WTC11 (cell line): Measurements from ENCODE around the gene KRTAP3-2. TPM values are rescaled to one million over a fixed set of nuclear protein-coding genes. Genes with fewer than 3 reads are reported as not detected.

Experiments
- ATAC-seq: fragments of 200-7000 bp; cut with Tn5 transposase; 2 replicates; pipeline ENCODE4 v1.10.0; 2021; ENCODE audit warnings: mild to moderate bottlenecking, moderate library complexity
- CTCF ChIA-PET: fragments of 300-600 bp; sonication (Branson Sonifier 250); formaldehyde crosslinking; loops from one replicate; lab custom pipeline; 2021; ENCODE audit warnings: antibody characterized with exemption; lab: Charles Lee
- POLR2A ChIA-PET: fragments of 350-600 bp; sonication (Branson Sonifier 250); formaldehyde crosslinking; loops from one replicate; lab custom pipeline; 2021; ENCODE audit warnings: antibody characterized with exemption; lab: Charles Lee
- DNase-seq: peaks from one replicate; pipeline ENCODE4 v3.0.0; 2021; ENCODE audit warnings: low spot score
- H3K27ac Mint-ChIP-seq: 2 replicates; pipeline ENCODE4 v1.8.0; 2021; ENCODE audit warnings: mixed read lengths
- H3K27me3 Mint-ChIP-seq: 2 replicates; pipeline ENCODE4 v1.8.0; 2021; ENCODE audit warnings: low read depth, mild to moderate bottlenecking, moderate library complexity, mixed read lengths
- H3K36me3 Mint-ChIP-seq: 2 replicates; pipeline ENCODE4 v1.8.0; 2021; ENCODE audit warnings: mixed read lengths
- H3K4me1 Mint-ChIP-seq: 2 replicates; pipeline ENCODE4 v1.8.0; 2022; ENCODE audit warnings: mixed read lengths
- H3K4me3 Mint-ChIP-seq: 2 replicates; pipeline ENCODE4 v1.8.0; 2021; ENCODE audit warnings: mild to moderate bottlenecking, moderate library complexity, mixed read lengths
- H3K9me3 Mint-ChIP-seq: 2 replicates; pipeline ENCODE4 v1.8.0; 2021; ENCODE audit warnings: mixed read lengths
- ARID4B ChIP-seq: sonication (generic); formaldehyde crosslinking; IDR thresholded peaks from 2 replicates; pipeline ENCODE4 v1.8.0; 2023; ENCODE audit warnings: missing genetic modification reagents, mild to moderate bottlenecking, borderline replicate concordance
- ATF1 ChIP-seq: sonication (generic); formaldehyde crosslinking; IDR thresholded peaks from 2 replicates; pipeline ENCODE4 v1.8.1; 2023; ENCODE audit warnings: mild to moderate bottlenecking, moderate library complexity, missing genetic modification reagents
- CREB1 ChIP-seq: sonication (generic); formaldehyde crosslinking; IDR thresholded peaks from 2 replicates; pipeline ENCODE4 v1.8.0; 2023; ENCODE audit warnings: mild to moderate bottlenecking, missing genetic modification reagents
- ESRRA ChIP-seq: sonication (generic); formaldehyde crosslinking; IDR thresholded peaks from 2 replicates; pipeline ENCODE4 v1.8.1; 2022; ENCODE audit warnings: mild to moderate bottlenecking, missing genetic modification reagents, borderline replicate concordance
- GTF2I ChIP-seq: fragments of 250-450 bp; sonication (Bioruptor Pico); conservative IDR thresholded peaks from 2 replicates; pipeline ENCODE4 v1.4.0; 2021; ENCODE audit warnings: mild to moderate bottlenecking
- HMGXB4 ChIP-seq: sonication (generic); formaldehyde crosslinking; IDR thresholded peaks from 2 replicates; pipeline ENCODE4 v1.8.1; 2023; ENCODE audit warnings: mild to moderate bottlenecking, moderate library complexity, missing genetic modification reagents
- MAX ChIP-seq: sonication (generic); formaldehyde crosslinking; IDR thresholded peaks from 2 replicates; pipeline ENCODE4 v1.8.0; 2022; ENCODE audit warnings: mild to moderate bottlenecking, missing genetic modification reagents
- NFATC4 ChIP-seq: fragments of 250-450 bp; sonication (Bioruptor Pico); IDR thresholded peaks from 2 replicates; pipeline ENCODE4 v1.9.0; 2021; ENCODE audit warnings: mild to moderate bottlenecking
- NR2C2 ChIP-seq: sonication (generic); formaldehyde crosslinking; IDR thresholded peaks from 2 replicates; pipeline ENCODE4 v1.8.0; 2022; ENCODE audit warnings: mild to moderate bottlenecking, missing genetic modification reagents
- RORB ChIP-seq: fragments of 250-450 bp; sonication (Bioruptor Pico); IDR thresholded peaks from 2 replicates; pipeline ENCODE4 v1.9.0; 2021; ENCODE audit warnings: mild to moderate bottlenecking
- STAT6 ChIP-seq: sonication (generic); formaldehyde crosslinking; conservative IDR thresholded peaks from 2 replicates; pipeline ENCODE4 v1.8.1; 2023; ENCODE audit warnings: mild to moderate bottlenecking, low read depth, missing genetic modification reagents, moderate library complexity
- TP53 ChIP-seq: sonication (generic); formaldehyde crosslinking; IDR thresholded peaks from 2 replicates; pipeline ENCODE4 v1.8.1; 2023; ENCODE audit warnings: mild to moderate bottlenecking, missing genetic modification reagents
- ZMAT4 ChIP-seq: fragments of 250-450 bp; sonication (Bioruptor Pico); IDR thresholded peaks from 2 replicates; pipeline ENCODE4 v1.9.0; 2021; ENCODE audit warnings: mild to moderate bottlenecking
- ZNF219 ChIP-seq: sonication (generic); formaldehyde crosslinking; IDR thresholded peaks from 2 replicates; pipeline ENCODE4 v1.8.0; 2023; ENCODE audit warnings: missing genetic modification reagents, mild to moderate bottlenecking, borderline replicate concordance
- ZNF232 ChIP-seq: sonication (generic); formaldehyde crosslinking; IDR thresholded peaks from 2 replicates; pipeline ENCODE4 v1.8.0; 2022; ENCODE audit warnings: mild to moderate bottlenecking, missing genetic modification reagents
- ZNF263 ChIP-seq: sonication (generic); formaldehyde crosslinking; IDR thresholded peaks from 2 replicates; pipeline ENCODE4 v1.8.1; 2022; ENCODE audit warnings: low read depth, mild to moderate bottlenecking, moderate library complexity, missing genetic modification reagents
- ZNF281 ChIP-seq: sonication (generic); formaldehyde crosslinking; IDR thresholded peaks from 2 replicates; pipeline ENCODE4 v1.8.0; 2023; ENCODE audit warnings: mild to moderate bottlenecking, missing genetic modification reagents
- total RNA-seq: library from RNA; stranded (reverse); gene quantifications from 3 replicates; pipeline ENCODE4 v1.2.3, GENCODE V29; 2021

KRTAP3-2 gene
- total RNA-seq, 1 experiment from 2014 or later: not detected

- no peak for TF ChIP-seq ARID4B (CRISPR knock-in tag)
- TF ChIP-seq ZNF281 (CRISPR knock-in tag): no peak
- TF ChIP-seq HMGXB4 (CRISPR knock-in tag): no peak
These were observed 15.7 kb upstream of the KRTAP3-2 start (continued) for GRCh38 chr17:41015454-41015853.

GRCh38 chr17:41013606-41014005 is 13.9 kb upstream of the KRTAP3-2 start:
- no peaks in the 10 kb centered on the region for H3K27me3 Mint-ChIP-seq
- H3K27ac Mint-ChIP-seq: no peak overlapping the region
- DNase-seq (no peak), ATAC-seq (no peak)
- no peaks in the 10 kb centered on the region for H3K36me3 Mint-ChIP-seq
- H3K4me3 Mint-ChIP-seq: no peak overlapping the region
- no peaks in the 10 kb centered on the region for H3K9me3 Mint-ChIP-seq
- ChIA-PET CTCF (no interaction called here), POLR2A (no interaction called here)
- H3K4me1 Mint-ChIP-seq: peaks cover 14% of the 10 kb centered on the region
- TF ChIP-seq RORB (no peak), CREB1 (no peak), GTF2I (CRISPR knock-in tag) (no peak), TP53 (CRISPR knock-in tag) (no peak), ZNF219 (CRISPR knock-in tag) (no peak), ZNF232 (CRISPR knock-in tag) (no peak), MAX (CRISPR knock-in tag) (no peak), NFATC4 (CRISPR knock-in tag) (no peak), ESRRA (CRISPR knock-in tag) (no peak), ZNF263 (CRISPR knock-in tag) (no peak), HMGXB4 (CRISPR knock-in tag) (no peak), STAT6 (CRISPR knock-in tag) (no peak), NR2C2 (no peak), ARID4B (CRISPR knock-in tag) (no peak), ATF1 (CRISPR knock-in tag) (no peak), ZMAT4 (CRISPR knock-in tag) (no peak)
